Nephron progenitor cell (in vitro differentiated cells): Measurements from ENCODE around the gene SPATA31A6.
"Not testable (repeated sequence)": the region's sequence is repeated elsewhere in the genome, so short reads cannot be mapped to it uniquely, and the experiment has no call there.

Experiments used
- DNase-seq: peaks from one replicate; pipeline ENCODE4 v3.0.0; 2021
- H3K27ac Mint-ChIP-seq: 2 replicates; pipeline ENCODE4 v1.8.0; 2021; ENCODE audit warnings: mild to moderate bottlenecking, moderate library complexity, mixed read lengths
- H3K27me3 Mint-ChIP-seq: 2 replicates; pipeline ENCODE4 v1.8.0; 2021; ENCODE audit warnings: mild to moderate bottlenecking, low read depth, mixed read lengths; ENCODE audit not compliant: poor library complexity
- H3K36me3 Mint-ChIP-seq: 2 replicates; pipeline ENCODE4 v1.8.0; 2021; ENCODE audit warnings: low read depth, mixed read lengths
- H3K4me1 Mint-ChIP-seq: 2 replicates; pipeline ENCODE4 v1.8.0; 2021; ENCODE audit warnings: mixed read lengths
- H3K4me3 Mint-ChIP-seq: 2 replicates; pipeline ENCODE4 v1.8.0; 2021; ENCODE audit warnings: mild to moderate bottlenecking, moderate library complexity, mixed read lengths
- H3K9me3 Mint-ChIP-seq: 2 replicates; pipeline ENCODE4 v1.8.0; 2021; ENCODE audit warnings: mild to moderate bottlenecking, moderate library complexity, mixed read lengths
- TF ChIP-seq, protein P1 (sequence below): fragments of 200-600 bp; sonication (generic); IDR thresholded peaks from 2 replicates; pipeline ENCODE4 v1.5.0; 2021; ENCODE audit warnings: antibody characterized with exemption

SPATA31A6 gene

DNA sequence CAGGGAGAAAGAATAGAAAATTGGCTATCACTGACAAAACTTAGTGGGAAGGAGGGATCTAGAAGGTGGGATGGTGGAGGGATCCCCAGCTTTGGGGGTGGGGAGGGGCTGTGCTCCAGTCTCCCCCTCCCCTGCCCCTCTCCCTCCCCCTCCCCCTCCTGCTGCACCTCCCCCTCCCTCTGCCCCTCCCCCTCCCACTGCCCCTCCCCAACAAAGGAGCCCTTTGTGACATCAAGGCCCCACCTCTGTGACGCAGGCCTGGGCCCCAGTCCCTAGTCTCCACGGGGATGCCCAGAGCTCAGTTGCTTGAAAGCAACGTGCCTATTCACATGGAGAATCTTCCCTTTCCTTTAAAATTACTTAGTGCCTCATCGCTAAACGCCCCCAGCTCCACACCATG is at the start of gene SPATA31A6:
SPATA31A6 (plus strand) TSS at position 301 of the 400 bp plus-strand sequence; CDS start at position 330, 29 bp downstream.
- H3K27ac Mint-ChIP-seq, H3K36me3 Mint-ChIP-seq, H3K27me3 Mint-ChIP-seq, DNase-seq, H3K4me1 Mint-ChIP-seq, H3K4me3 Mint-ChIP-seq, H3K9me3 Mint-ChIP-seq: not testable (repeated sequence)

DNA sequence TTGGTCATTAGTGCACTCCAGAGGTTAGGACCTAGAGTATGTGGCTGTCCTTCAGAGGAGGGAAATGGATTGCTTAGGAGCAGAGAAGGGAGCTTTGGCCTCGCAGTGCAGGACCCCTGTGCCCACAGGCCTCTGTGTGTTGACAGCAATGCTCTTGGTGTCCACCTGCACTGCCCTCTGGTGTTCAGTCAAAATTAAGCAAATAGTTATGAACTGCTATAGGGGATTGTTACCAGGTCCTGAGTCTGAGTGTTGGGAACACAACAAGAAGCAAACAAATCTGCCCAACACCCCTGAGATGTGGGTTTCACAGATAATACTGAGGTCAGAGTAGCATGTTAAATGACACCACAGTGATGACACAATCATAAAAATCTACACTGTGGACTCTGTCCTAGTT is 23.2 kb upstream of the SPATA31A6 start:
- DNase-seq = peak; percentile 15
- TF ChIP-seq, protein P1, sequence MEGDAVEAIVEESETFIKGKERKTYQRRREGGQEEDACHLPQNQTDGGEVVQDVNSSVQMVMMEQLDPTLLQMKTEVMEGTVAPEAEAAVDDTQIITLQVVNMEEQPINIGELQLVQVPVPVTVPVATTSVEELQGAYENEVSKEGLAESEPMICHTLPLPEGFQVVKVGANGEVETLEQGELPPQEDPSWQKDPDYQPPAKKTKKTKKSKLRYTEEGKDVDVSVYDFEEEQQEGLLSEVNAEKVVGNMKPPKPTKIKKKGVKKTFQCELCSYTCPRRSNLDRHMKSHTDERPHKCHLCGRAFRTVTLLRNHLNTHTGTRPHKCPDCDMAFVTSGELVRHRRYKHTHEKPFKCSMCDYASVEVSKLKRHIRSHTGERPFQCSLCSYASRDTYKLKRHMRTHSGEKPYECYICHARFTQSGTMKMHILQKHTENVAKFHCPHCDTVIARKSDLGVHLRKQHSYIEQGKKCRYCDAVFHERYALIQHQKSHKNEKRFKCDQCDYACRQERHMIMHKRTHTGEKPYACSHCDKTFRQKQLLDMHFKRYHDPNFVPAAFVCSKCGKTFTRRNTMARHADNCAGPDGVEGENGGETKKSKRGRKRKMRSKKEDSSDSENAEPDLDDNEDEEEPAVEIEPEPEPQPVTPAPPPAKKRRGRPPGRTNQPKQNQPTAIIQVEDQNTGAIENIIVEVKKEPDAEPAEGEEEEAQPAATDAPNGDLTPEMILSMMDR = peak; percentile 32
- H3K27me3 Mint-ChIP-seq, H3K4me3 Mint-ChIP-seq, H3K9me3 Mint-ChIP-seq, H3K36me3 Mint-ChIP-seq, H3K27ac Mint-ChIP-seq, H3K4me1 Mint-ChIP-seq: not testable (repeated sequence)

- not testable (repeated sequence) for H3K4me3 Mint-ChIP-seq, DNase-seq, H3K9me3 Mint-ChIP-seq, H3K27ac Mint-ChIP-seq, H3K27me3 Mint-ChIP-seq, H3K4me1 Mint-ChIP-seq, H3K36me3 Mint-ChIP-seq
Observed at GRCh38 chr9:42219861-42220260, 36.4 kb downstream of the SPATA31A6 start.

DNA sequence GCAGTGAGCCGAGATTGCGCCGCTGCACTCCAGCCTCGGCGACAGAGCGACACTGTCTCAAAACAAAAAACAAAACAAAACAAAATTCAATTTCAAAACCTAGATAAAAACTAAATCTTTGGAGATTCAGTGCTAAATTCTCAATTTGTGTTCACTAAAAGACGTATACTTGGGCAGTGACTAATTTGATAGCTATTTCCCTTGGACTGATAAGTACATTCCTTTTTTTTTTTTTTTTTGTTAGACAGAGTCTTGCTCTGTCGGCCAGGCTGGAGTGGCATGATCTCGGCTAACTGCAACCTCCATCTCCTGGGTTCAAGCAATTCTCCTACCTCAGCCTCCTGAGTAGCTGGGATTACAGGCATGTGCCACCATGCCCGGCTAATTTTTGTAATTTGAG is 39.8 kb downstream of the SPATA31A6 start:
- not testable (repeated sequence) for H3K9me3 Mint-ChIP-seq, H3K36me3 Mint-ChIP-seq, H3K27me3 Mint-ChIP-seq, DNase-seq, H3K4me3 Mint-ChIP-seq, H3K4me1 Mint-ChIP-seq, H3K27ac Mint-ChIP-seq

DNA sequence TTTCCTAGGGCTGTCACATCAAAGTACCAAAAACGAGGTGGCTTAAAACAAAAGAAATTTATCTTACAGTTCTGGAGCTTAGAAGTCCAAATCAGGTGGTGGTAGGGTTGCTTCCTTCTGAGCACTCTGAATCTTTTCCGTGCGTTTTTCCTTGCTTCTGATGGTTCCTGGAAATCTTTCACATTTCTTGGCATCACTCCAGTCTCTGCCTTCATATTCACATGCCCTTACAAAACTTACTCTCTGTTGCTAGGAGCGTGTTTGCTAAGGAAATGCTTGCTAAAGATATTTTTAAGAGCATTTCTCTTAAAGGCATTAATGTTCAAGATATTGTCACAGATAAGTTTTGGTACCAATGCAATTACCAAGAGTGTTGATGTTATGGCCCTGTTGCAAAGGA is 49.6 kb downstream of the SPATA31A6 start:
- not testable (repeated sequence) for H3K4me3 Mint-ChIP-seq, H3K9me3 Mint-ChIP-seq, H3K36me3 Mint-ChIP-seq, H3K4me1 Mint-ChIP-seq, H3K27me3 Mint-ChIP-seq, H3K27ac Mint-ChIP-seq, DNase-seq

- H3K4me1 Mint-ChIP-seq, H3K9me3 Mint-ChIP-seq, H3K4me3 Mint-ChIP-seq, H3K27me3 Mint-ChIP-seq, H3K27ac Mint-ChIP-seq, H3K36me3 Mint-ChIP-seq, DNase-seq: not testable (repeated sequence)
Observed at GRCh38 chr9:42234610-42235009, 51.2 kb downstream of the SPATA31A6 start.

DNA sequence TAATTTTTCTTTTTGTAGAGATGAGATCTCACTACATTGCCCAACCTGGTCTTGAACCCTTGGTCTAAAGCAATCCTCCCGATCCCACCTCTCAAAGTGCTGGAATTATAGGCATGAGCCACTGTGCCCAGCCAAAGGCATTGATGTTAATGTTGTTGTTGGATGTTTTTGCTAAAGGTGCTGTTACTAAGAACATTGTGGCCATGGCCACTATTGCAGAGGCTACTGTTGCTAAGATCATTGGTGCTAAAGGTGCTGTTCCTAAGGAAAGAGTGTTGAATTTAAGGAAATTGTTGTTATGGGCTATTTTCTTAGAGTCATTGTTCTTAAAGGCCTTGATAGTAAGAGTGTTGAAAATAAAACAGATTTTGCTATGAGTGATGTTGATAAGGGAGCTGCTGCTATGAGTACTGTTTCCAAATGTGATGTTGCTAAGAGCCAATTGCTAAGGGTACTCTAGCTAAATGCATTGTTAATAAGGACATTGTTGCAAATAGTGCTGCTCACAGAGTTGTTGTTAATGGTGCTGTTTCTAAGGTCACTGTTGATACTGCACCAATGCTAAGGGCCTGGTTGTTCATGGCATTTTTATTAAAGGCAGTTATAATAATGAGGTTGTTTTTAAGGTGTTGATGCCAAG is 52.0 kb downstream of the SPATA31A6 start:
- not testable (repeated sequence) for H3K4me3 Mint-ChIP-seq, H3K36me3 Mint-ChIP-seq, H3K27ac Mint-ChIP-seq, H3K4me1 Mint-ChIP-seq, H3K9me3 Mint-ChIP-seq, DNase-seq, H3K27me3 Mint-ChIP-seq

DNA sequence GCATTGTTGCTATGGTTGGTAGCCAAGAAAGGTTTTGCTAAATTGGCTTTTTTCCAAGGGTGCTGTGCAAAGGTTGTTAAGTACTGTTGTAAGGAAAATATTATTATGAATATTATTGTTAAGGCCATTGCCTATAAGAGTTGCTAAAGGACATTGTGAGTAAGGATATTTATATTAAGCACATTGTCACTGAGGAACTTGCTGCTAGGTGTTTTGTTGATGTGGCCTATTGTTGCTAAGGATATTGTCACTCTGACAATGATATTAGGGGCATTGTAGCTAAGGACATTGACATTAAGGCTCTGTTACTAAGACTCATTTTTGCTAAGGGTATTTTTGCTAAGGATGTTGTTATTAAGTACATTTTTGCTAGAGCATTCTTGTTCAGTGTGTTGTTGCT is 52.6 kb downstream of the SPATA31A6 start:
- not testable (repeated sequence) for H3K9me3 Mint-ChIP-seq, DNase-seq, H3K27ac Mint-ChIP-seq, H3K4me1 Mint-ChIP-seq, H3K4me3 Mint-ChIP-seq, H3K27me3 Mint-ChIP-seq, H3K36me3 Mint-ChIP-seq

- not testable (repeated sequence) for H3K27me3 Mint-ChIP-seq, H3K4me1 Mint-ChIP-seq, H3K9me3 Mint-ChIP-seq, H3K27ac Mint-ChIP-seq, H3K4me3 Mint-ChIP-seq, DNase-seq, H3K36me3 Mint-ChIP-seq
Observed at GRCh38 chr9:42237381-42237780, 53.9 kb downstream of the SPATA31A6 start.

DNA sequence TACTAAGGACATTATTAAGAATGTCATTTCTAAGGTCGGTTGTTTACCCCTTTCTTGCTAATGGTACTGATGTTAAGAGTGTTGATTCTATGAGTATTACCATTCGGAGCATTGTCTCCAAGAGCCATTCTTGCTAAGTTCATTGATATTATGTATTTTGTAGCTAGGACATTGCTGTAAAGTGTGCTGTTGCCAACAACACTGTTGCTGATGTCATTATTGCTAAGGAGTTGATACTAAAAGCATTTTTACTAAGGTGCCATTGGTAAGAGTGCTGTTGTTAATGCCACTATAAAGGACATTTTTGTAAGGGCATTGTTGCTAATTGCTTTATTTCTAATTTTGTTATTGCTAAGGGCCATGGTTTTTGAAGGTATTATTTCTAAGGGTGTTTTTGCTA is 55.4 kb downstream of the SPATA31A6 start:
- H3K4me1 Mint-ChIP-seq, H3K4me3 Mint-ChIP-seq, H3K36me3 Mint-ChIP-seq, H3K9me3 Mint-ChIP-seq, DNase-seq, H3K27me3 Mint-ChIP-seq, H3K27ac Mint-ChIP-seq: not testable (repeated sequence)
